SK-N-SH (cell line): ENCODE data around the gene BIRC3.

Experiments
- EP300 ChIP-seq, 2 experiments: IDR thresholded peaks; 2 replicates each; pipeline versions ENCODE4 v1.4.0 to v1.6.1; 2012; ENCODE audit warnings: borderline replicate concordance in 1 of 2, low read depth in 1 of 2, low read length in 1 of 2
- EZH2phosphoT487 ChIP-seq: fragments of 200-600 bp; sonication (generic); IDR thresholded peaks from 2 replicates; pipeline ENCODE4 v1.6.1; 2017; ENCODE audit warnings: low read depth, mixed run types, mild to moderate bottlenecking, antibody characterized with exemption, moderate library complexity, borderline replicate concordance
- FOXJ3 ChIP-seq: sonication (generic); formaldehyde crosslinking; IDR thresholded peaks from 2 replicates; pipeline ENCODE4 v1.5.1; 2020; ENCODE audit warnings: mild to moderate bottlenecking, missing genetic modification reagents
- FOXM1 ChIP-seq: IDR thresholded peaks from 2 replicates; pipeline ENCODE4 v1.4.0; 2012; ENCODE audit warnings: low read depth, mild to moderate bottlenecking
- JUND ChIP-seq: IDR thresholded peaks from 2 replicates; pipeline ENCODE4 v1.4.0; 2012
- POLR2AphosphoS5 ChIP-seq: IDR thresholded peaks from 2 replicates; pipeline ENCODE4 v1.6.1; 2012; ENCODE audit warnings: low read depth, low read length
- RCOR1 ChIP-seq: fragments of 150-350 bp; IDR thresholded peaks from 2 replicates; pipeline ENCODE4 v1.6.1; 2017; ENCODE audit warnings: antibody characterized with exemption, low read length
- RFX5 ChIP-seq: IDR thresholded peaks from 2 replicates; pipeline ENCODE4 v1.6.1; 2012; ENCODE audit warnings: mild to moderate bottlenecking, improper control_type of control experiment, low read length
- SMC3 ChIP-seq: IDR thresholded peaks from 2 replicates; pipeline ENCODE4 v1.6.1; 2012; ENCODE audit warnings: low read depth, low read length, improper control_type of control experiment
- TF ChIP-seq, protein P1 (sequence below): fragments of 200-600 bp; sonication (generic); IDR thresholded peaks from 2 replicates; pipeline ENCODE4 v1.6.1; 2017; ENCODE audit warnings: antibody characterized with exemption, mild to moderate bottlenecking, moderate library complexity
- TF ChIP-seq, protein P2 (sequence below): fragments of 150-350 bp; IDR thresholded peaks from 2 replicates; pipeline ENCODE4 v1.6.1; 2017; ENCODE audit warnings: antibody characterized with exemption, low read length, low read depth, borderline replicate concordance
- TF ChIP-seq, protein P3 (sequence below): IDR thresholded peaks from 2 replicates; pipeline ENCODE4 v1.4.0; 2012; ENCODE audit warnings: low read depth

- TF ChIP-seq, protein P1, sequence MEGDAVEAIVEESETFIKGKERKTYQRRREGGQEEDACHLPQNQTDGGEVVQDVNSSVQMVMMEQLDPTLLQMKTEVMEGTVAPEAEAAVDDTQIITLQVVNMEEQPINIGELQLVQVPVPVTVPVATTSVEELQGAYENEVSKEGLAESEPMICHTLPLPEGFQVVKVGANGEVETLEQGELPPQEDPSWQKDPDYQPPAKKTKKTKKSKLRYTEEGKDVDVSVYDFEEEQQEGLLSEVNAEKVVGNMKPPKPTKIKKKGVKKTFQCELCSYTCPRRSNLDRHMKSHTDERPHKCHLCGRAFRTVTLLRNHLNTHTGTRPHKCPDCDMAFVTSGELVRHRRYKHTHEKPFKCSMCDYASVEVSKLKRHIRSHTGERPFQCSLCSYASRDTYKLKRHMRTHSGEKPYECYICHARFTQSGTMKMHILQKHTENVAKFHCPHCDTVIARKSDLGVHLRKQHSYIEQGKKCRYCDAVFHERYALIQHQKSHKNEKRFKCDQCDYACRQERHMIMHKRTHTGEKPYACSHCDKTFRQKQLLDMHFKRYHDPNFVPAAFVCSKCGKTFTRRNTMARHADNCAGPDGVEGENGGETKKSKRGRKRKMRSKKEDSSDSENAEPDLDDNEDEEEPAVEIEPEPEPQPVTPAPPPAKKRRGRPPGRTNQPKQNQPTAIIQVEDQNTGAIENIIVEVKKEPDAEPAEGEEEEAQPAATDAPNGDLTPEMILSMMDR = no peak
- TF ChIP-seq SMC3 = no peak
- TF ChIP-seq, protein P2, sequence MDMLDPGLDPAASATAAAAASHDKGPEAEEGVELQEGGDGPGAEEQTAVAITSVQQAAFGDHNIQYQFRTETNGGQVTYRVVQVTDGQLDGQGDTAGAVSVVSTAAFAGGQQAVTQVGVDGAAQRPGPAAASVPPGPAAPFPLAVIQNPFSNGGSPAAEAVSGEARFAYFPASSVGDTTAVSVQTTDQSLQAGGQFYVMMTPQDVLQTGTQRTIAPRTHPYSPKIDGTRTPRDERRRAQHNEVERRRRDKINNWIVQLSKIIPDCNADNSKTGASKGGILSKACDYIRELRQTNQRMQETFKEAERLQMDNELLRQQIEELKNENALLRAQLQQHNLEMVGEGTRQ = no peak
- TF ChIP-seq JUND = no peak
- no peak for TF ChIP-seq RFX5
- TF ChIP-seq EP300 (IDR thresholded peaks at IDR 0.05; ENCODE audit: borderline replicate concordance in 1 of 2, low read depth in 1 of 2, low read length in 1 of 2) = no peak
- TF ChIP-seq, protein P3, sequence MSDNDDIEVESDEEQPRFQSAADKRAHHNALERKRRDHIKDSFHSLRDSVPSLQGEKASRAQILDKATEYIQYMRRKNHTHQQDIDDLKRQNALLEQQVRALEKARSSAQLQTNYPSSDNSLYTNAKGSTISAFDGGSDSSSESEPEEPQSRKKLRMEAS = no peak
- TF ChIP-seq POLR2AphosphoS5 = no peak
- TF ChIP-seq FOXM1 = no peak
- TF ChIP-seq RCOR1 = no peak
- no peak for TF ChIP-seq EZH2phosphoT487
- no peak for TF ChIP-seq FOXJ3 (CRISPR knock-in tag)
These were observed 66.6 kb downstream of the BIRC3 start for GRCh38 chr11:102383839-102384238.
